ENCODE data around the gene GNPDA1.

- no peak for TF ChIP-seq POLR2A (IDR thresholded peaks at IDR 0.05; ENCODE audit: low read depth, low read length)
- TF ChIP-seq CTCF (conservative IDR thresholded peaks at IDR 0.05; ENCODE audit: low read depth, low read length), result no peak
- peak; percentile 22; the same call in 1 of the 2 replicates for TF ChIP-seq MAFK (IDR thresholded peaks at IDR 0.05; ENCODE audit: low read depth, low read length)
- no peak for TF ChIP-seq RAD21 (IDR thresholded peaks at IDR 0.05; ENCODE audit: low read length)
- TF ChIP-seq MAZ (IDR thresholded peaks at IDR 0.05; ENCODE audit: borderline replicate concordance, low read depth, low read length), result no peak
- peak; percentile 49; the same call in 1 of the 2 replicates for TF ChIP-seq FOS (IDR thresholded peaks at IDR 0.05; ENCODE audit: low read depth, low read length)
- peak; percentile 32; the same call in 1 of the 2 replicates for TF ChIP-seq CEBPB (IDR thresholded peaks at IDR 0.05; ENCODE audit: low read depth, low read length)
- TF ChIP-seq SMC3 (IDR thresholded peaks at IDR 0.05; ENCODE audit: low read depth, low read length), result no peak
- TF ChIP-seq ELK1 (IDR thresholded peaks at IDR 0.05; ENCODE audit: borderline replicate concordance, low read depth, low read length), result no peak
- TF ChIP-seq CHD1 (IDR thresholded peaks at IDR 0.05; ENCODE audit: low read depth, low read length), result no peak
- no peak for TF ChIP-seq NFE2L2 (IDR thresholded peaks at IDR 0.05; ENCODE audit: low read depth, low read length)
- no peak for TF ChIP-seq MXI1 (IDR thresholded peaks at IDR 0.05; ENCODE audit: borderline replicate concordance, low read depth, low read length)
These were observed 38.8 kb downstream of the GNPDA1 start for GRCh38 chr5:141973871-141974595.
